RKO (cell line): ENCODE measurements around the gene SLC16A9.
A peak's percentile ranks its signal among the peaks of the same experiment; 100 is the strongest.

ENCODE experiments used
- DNase-seq: peaks from one replicate; pipeline ENCODE4 v3.0.0-alpha.2; 2016; ENCODE audit warnings: low spot score

Gene SLC16A9

DNA sequence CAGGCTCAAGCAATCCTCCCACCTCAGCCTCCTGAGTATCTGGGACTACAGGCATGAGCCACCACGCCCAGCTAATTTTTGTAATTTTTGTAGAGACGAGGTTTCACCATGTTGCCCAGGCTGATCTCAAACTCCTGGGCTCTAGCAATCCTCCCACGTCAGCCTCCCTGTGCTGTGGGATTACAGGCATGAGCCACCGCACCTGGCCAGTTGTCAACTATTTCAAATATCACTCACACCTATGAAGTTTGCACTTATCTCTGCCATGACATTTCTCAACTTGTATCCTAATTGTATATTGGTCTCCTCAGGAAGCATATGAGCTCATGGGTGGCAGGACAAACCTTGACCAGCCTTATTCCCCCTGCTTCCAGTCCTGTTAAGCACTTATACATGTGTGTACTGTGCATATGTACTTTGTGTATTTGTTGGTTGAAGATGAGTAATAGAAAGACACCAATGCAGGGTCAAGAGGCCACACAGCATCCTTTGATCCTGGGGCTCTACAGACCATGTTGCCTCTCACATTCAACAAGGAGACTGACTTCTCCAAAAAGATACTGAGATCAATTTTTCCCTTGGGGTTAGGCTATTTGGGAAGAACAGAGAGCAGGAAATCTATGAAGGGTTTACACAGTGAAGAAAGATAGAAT lies 82.2 kb downstream of the SLC16A9 start:
- no peak for DNase-seq

DNA sequence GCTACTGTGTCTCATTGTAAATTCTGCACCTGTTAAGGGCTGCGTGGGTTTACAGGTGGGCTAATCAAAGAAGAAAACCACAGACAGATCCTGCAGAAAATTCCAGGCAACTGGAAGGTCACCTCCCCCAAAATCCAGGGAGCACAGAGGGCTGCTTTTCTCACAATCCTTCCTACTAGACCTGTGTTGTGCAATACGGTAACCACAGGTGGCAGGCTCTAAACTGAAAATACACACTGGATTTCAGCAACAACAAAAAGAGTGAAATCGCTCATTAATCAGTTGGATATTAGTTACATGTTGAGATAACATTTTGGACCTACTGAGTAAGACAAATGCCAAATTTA lies 83.2 kb downstream of the SLC16A9 start:
- DNase-seq, result no peak

DNA sequence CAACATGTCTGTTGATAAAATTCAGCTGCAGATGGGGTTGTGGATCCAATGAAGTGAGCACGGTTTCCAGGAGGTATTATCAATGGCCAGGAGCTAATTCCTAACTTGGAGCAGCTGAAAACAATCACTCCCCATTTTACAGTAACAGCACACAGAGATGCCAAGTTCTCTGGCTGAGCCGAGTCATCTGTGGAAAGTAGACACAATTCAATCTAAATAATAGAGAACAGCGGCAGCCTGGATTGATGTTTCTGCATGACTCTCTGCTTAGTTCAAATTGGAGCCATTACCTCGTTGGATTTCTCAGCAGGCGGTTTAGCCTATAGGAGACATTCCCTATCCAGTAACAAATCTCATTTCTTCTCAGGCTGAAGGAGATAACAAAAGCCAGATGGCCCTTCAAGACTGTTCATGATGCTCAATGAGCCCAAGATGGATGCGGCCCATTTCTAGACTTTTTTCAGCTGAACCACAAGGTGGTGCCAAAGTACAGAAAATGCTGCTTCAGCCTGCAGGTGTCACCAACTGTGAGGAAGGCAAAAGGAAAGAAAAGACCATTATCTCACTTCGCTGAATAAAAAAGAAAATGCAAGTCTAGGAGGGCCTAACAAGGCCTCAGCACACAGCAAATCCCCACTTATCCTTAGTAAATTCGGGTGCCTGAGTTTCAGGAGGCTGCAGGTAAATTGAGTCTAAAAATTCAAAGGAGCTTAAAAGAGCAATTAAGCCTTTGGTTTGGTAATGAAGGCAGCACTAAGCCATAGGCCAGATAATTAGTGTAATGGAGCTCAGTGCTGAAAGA lies 83.7 kb downstream of the SLC16A9 start:
- peak; percentile 79 for DNase-seq

DNA sequence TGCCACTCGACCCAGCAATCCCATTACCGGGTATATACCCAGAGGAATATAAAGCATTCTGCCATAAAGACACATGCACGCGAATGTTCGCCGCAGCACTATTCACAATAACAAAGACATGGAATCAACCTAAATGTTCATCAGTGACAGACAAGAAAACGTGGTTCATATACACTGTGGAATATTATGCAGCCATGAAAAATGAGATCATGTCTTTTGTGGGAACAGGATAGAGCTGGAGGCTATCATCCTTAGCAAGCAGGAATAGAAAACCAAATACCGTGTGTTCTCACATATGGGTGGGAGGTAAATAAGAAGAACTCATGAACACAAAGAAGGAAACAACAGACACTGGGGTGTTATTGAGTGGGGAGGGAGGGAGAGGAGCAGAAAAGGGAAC lies 84.7 kb downstream of the SLC16A9 start:
- no peak for DNase-seq

DNA sequence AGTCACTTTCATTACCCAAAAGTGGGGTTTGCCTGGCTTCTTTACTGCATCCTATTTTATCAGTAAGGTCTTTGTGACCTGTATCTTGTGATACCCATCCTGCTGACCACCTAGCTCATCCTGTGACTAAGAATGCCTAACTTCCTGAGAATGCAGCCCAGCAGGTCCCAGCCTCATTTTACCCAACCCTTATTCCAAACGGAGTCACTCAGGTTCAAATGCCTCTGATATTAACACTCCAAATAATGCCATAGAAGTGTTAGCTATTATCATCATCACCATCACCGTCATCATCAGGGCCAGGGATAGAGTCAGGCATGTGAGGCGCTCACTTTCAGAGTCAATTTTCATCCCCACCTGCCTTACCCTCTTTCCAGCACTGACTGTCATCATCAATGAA lies 85.5 kb downstream of the SLC16A9 start:
- no peak for DNase-seq

DNA sequence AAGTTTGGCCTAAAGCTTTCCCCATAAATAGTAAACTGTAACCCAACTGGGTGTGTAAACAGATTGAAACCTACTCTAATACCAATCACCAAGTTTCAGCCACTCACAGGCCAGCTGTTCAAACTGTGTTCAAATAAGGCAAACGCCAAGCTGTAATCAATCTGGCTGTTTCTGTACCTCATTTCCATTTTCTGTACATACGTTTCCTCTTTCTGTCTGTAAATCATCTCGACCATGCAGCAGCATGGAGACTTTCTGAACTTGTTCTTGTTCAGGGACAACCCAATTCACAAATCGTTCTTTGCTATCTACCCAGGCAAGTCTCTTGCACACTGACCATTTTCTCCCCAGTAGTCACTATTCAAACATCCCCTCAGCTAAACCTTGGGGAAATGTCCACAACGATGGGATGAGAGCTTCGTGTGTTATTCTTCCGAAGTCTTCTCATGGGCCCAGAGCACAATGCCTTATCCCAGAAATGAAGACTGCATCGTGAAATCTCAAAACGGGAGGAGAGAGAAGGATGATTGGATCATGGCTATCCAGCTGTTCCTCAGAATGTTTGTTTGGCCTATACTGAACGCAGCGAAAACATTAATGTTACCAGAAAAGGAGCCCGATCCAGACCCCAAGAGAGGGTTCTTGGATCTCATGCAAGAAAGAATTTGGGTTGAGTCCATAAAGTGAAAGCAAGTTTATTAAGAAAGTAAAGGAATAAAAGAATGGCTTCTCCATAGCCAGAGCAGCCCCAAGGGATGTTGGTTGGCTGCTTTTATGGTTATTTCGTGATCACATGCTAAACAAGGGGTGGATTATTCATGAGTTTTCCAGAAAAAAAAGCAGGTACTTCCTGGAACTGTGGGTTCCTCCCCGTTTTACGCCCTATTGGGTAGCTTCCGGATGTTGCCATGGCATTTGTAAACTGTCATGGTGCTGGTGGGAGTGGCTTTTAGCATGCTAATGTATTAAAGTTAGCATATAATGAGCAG lies 86.2 kb downstream of the SLC16A9 start:
- DNase-seq, result no peak

DNA sequence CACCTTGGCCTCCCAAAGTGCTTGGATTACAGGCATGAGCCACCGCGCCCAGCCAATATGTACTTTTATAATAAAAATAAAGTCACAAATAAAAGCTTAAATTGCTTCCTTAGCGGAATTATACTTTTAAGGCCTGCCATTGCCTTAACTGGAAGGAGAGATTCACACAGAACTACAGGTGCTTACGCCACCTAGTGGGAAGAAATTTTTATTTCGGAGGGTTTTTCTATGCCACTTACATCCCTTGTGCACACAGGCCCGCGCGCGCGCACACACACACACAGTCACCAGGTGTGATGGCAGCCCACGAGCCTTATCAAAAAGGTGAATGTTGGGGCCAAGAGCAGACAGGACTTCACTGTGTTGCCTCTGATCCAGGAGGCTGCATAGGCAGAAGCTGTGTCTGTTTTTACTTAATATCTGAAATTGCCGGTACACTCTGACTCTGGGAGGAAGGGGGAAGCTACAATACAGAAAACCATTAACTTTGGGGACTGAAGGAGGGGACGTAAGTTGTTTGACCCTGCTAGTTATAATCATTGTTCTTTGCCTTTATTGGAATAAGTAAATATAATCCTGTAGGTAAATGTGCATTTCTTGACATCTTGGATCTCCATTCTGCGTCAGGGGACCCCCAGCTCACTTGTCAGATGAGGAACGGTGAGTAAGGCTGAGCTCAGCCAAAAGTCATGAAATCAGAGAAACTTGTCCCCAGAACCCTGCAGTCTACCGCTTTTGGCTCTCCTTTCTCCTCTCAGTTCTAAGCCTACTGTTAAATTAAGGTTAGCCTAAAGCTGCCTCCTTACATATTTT lies 87.1 kb downstream of the SLC16A9 start:
- peak; percentile 57 for DNase-seq

DNA sequence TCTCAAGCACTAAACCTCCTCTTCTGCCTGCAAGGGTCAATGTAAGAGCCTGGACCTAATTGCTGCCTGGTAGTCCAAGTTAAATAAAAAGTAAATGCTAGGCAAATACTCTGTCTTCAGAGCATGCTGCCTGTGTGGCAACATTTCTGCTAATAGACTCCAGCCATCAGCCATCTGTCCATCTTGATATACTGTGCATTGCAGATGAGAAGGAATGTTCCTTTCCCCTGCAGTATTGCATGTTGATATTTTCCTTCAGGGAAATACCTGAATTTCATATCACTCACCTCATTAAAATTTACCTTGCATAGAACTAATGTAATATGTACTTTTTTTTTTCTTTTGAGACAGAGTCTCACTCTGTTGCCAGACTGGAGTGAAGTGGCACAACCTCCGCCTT lies 87.9 kb downstream of the SLC16A9 start:
- DNase-seq, result no peak

DNA sequence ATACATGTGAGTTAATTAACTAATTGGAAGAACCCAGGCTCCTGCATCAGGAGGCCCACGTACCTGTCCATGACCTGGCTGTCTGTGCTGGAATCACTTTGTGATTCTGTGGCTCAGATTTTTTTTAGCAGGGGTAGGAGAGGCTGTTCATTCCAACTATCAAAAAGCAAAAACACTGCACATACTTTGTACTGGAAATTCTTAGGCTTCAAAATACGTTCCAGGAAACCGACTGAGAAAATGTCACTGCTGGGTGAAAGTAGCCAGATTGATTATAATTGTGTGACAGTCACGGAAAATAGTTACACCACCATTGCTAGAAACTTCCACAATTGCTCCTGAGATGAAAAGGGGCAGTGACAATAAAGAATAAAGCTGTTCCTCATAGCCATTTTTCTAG lies 91.0 kb downstream of the SLC16A9 start:
- no peak for DNase-seq

DNA sequence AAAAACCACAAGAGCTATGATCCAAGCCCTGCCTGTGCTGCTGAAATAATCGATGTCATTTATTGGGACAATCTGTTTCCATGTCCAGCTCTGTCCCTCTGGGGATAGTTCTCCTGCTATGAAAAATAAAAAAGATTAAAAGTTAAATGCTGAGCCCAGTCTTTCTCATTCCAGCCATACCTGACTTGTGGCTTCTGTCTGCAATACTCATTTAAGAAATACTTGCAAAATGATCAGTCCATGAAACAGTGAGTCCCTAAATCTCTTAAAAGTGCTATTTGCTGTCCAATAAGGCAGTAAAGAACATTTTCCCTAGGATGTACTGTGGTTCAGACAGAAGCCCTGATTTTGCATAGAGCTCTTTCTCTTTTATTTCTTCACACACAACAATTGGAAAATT lies 91.7 kb downstream of the SLC16A9 start:
- DNase-seq, result no peak

DNA sequence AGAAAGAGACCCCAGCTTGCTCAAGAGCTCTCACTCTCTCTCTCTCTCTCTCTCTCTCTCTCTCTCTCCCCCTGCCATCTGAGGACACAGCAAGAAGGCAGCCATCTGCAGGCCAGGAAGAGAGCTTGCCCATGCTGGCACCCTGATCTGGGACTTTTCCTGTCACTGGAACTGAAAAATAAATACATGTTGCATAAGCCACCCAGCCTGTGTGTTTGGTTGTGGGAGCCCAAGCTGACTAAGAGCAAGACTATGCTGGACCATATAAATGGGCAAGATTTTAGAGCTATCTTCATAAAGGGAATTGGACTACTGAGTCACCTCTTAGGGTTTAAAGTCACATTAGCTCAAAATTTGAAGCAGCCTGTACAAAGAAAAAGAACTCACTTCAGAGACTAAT lies 98.6 kb downstream of the SLC16A9 start:
- no peak for DNase-seq

DNA sequence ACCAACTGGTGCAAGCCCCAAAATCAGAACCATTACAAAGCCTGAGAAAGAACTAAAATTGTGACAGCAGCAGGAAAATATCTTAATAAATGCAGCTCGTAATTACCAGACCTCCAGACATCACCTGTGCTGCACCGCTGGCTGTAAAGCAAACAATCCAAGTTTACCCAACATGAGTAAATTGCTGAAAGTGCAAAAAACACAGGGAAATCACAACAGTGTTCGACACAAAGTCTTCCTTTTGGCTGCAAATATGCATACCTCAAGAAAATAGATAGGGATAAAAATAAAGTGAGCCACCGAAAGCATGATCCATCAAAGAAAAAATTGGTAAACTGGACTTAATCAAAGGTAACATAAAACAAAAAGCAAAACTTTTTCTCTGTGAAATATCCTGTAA lies 101.7 kb downstream of the SLC16A9 start:
- no peak for DNase-seq

DNA sequence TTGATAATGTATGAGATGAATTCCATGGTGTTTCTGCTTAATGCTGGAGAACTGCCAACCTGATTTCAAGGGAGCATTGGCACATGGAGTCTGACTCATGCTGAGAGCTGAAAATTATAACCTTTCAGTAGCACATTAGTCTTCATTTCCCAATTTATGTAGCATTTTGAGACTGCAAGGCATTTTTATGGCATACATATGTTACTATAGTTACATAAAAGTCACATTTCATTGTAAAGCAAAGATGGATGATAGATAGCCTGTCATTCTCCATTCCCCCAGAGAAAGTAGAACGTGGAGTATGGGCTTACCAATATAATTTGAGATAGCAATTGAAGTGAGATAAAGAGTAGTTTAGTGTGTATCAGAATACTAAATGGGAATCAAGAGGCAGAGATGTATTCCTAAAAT lies 103.1 kb downstream of the SLC16A9 start:
- DNase-seq, result no peak

DNA sequence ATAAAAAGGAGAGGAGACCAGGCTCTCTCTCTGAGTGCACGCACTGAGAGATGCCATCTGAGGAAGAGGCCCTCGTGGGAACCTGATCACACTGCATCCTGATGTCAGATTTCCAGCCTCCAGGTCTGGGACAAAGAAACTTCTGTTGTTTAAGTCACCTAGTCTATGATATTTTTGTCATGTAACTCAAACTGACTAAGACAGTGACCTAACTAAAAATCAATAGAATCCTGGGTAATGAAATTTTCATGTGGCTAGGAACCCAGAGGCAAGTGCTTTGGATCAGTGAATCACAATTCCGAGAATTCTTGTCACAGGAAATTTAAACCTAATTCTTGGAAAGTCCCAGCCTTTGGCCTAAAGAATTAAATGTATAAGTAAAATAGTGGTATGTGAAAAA lies 107.7 kb downstream of the SLC16A9 start:
- DNase-seq, result no peak
